Lung (tissue), 12 donors: ENCODE data around the gene ASPA. TPM values are rescaled to one million over a fixed set of nuclear protein-coding genes. Genes with fewer than 3 reads are reported as not detected.

ENCODE experiments used
- ATAC-seq: fragments of 200-7000 bp; cut with Tn5 transposase; one replicate; pipeline ENCODE4 v1.9.1; 2020; ENCODE audit warnings: moderate number of reproducible peaks; ENCODE audit not compliant: insufficient read depth, low FRiP score
- DNase-seq, 3 donors: peaks; one replicate each; pipeline ENCODE4 v3.0.0-alpha.2; 2013 to 2017
- H3K27ac ChIP-seq, 2 donors: one replicate each; pipeline ENCODE4 v1.5.1; 2013; ENCODE audit warnings: mild to moderate bottlenecking in 2 of 2, moderate library complexity in 2 of 2, control low read depth in 1 of 2, inconsistent platforms in 1 of 2, low read depth in 1 of 2, low read length in 1 of 2
- H3K27me3 ChIP-seq, 3 donors: one replicate each; pipeline ENCODE4 v1.5.1; 2013; ENCODE audit warnings: low read length in 2 of 3; ENCODE audit not compliant: control insufficient read depth in 3 of 3, insufficient read depth in 3 of 3
- H3K36me3 ChIP-seq, 4 donors: one replicate each; pipeline ENCODE4 v1.5.1; 2013; ENCODE audit warnings: low read length in 4 of 4, mild to moderate bottlenecking in 1 of 4, moderate library complexity in 1 of 4; ENCODE audit not compliant: control insufficient read depth in 4 of 4, insufficient read depth in 4 of 4
- H3K4me1 ChIP-seq, 5 donors: one replicate each; pipeline ENCODE4 v1.5.1; 2013; ENCODE audit warnings: low read length in 5 of 5, mild to moderate bottlenecking in 2 of 5, moderate library complexity in 1 of 5; ENCODE audit not compliant: control insufficient read depth in 5 of 5, insufficient read depth in 5 of 5
- H3K4me3 ChIP-seq: one replicate; pipeline ENCODE4 v1.5.1; 2013; ENCODE audit warnings: mild to moderate bottlenecking, control low read depth, moderate library complexity
- H3K9ac ChIP-seq, 2 donors: one replicate each; pipeline ENCODE4 v1.5.1; 2013; ENCODE audit warnings: low read length in 2 of 2, control low read depth in 1 of 2; ENCODE audit not compliant: insufficient read depth in 1 of 2
- H3K9me3 ChIP-seq, 4 donors: one replicate each; pipeline ENCODE4 v1.5.1; 2013; ENCODE audit warnings: low read length in 3 of 4, mild to moderate bottlenecking in 1 of 4, moderate library complexity in 1 of 4; ENCODE audit not compliant: control insufficient read depth in 4 of 4, insufficient read depth in 3 of 4
- WGBS, 2 donors: extraction: QIAGEN DNeasy Blood & Tissue Kit; methylation state at CpG; one replicate each; pipeline ENCODE4 v1.1.7; 2013; 5-methylcytosine and 5-hydroxymethylcytosine counted together
- polyA plus RNA-seq, 2 donors: library from polyadenylated mRNA; stranded (reverse); fragments of 200-250 nt; gene quantifications; one replicate each; pipeline ENCODE4 v1.2.1, GENCODE V29; 2013
- total RNA-seq, 2 donors: library from RNA; depleted of rRNA in 1 of 2; stranded (reverse); fragments of >200 nt in 1 of 2; gene quantifications; one replicate each; pipeline ENCODE4 v1.2.1, GENCODE V29; 2014 to 2021
- TF ChIP-seq, protein P1 (sequence below): IDR thresholded peaks from 2 replicates; pipeline ENCODE4 v1.5.1; 2012; ENCODE audit warnings: mild to moderate bottlenecking; ENCODE audit errors: control extremely low read depth, extremely low read depth
- donor health status: control.
- donor health status: control.
- donor health status: Bipolar disorder and iron deficiency.
- donor health status: healthy.
- donor health status: DM: yes; HTN: yes; CAD: no.

Gene ASPA
- total and polyA plus RNA-seq, 4 donors = 0.31 to 17.5 (median 1.8) TPM

GRCh38 chr17:3503285-3503684 is 27.5 kb downstream of the ASPA start:
- 71 to 89% methylated on average over 1 of the region's 1 CpG for WGBS, 2 donors
- no peak overlapping the region for H3K27ac ChIP-seq
- TF ChIP-seq, protein P1, sequence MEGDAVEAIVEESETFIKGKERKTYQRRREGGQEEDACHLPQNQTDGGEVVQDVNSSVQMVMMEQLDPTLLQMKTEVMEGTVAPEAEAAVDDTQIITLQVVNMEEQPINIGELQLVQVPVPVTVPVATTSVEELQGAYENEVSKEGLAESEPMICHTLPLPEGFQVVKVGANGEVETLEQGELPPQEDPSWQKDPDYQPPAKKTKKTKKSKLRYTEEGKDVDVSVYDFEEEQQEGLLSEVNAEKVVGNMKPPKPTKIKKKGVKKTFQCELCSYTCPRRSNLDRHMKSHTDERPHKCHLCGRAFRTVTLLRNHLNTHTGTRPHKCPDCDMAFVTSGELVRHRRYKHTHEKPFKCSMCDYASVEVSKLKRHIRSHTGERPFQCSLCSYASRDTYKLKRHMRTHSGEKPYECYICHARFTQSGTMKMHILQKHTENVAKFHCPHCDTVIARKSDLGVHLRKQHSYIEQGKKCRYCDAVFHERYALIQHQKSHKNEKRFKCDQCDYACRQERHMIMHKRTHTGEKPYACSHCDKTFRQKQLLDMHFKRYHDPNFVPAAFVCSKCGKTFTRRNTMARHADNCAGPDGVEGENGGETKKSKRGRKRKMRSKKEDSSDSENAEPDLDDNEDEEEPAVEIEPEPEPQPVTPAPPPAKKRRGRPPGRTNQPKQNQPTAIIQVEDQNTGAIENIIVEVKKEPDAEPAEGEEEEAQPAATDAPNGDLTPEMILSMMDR = no peak
- H3K9me3 ChIP-seq = no peaks in the 10 kb centered on the region
- ATAC-seq (no peak), DNase-seq (no peak)
- no peak overlapping the region for H3K9ac ChIP-seq
- H3K4me1 ChIP-seq = peaks cover 0 to 15% (median 6%) of the 10 kb centered on the region in 5 donors
- no peak overlapping the region for H3K4me3 ChIP-seq
- H3K27me3 ChIP-seq = no peaks in the 10 kb centered on the region
- H3K36me3 ChIP-seq = peaks cover 0 to 3% (median 1%) of the 10 kb centered on the region in 4 donors

DNA sequence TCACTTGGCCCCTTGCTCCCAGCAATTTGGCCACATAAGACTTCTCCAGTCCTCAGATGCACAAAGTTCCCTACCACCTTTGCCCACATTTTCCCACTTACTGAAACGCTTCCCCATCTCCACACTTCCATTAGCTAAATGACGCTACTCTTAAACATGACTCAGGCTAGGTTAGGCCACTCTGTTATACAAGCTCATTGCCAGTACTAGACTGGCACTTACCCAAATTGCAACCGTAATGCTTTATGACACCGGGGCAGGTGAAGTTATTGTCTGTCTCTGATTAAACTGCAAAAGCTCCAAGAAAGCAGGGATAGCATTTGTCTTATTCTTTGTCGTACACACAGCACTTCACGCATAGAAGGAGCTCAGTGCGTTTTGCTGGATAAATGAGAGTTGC is 29.2 kb downstream of the ASPA start:
- ATAC-seq (no peak), DNase-seq (no peak)

GRCh38 chr17:3506054-3506453 is 30.3 kb downstream of the ASPA start:
- no peak overlapping the region for H3K9ac ChIP-seq
- WGBS, 2 donors = 93 to 95% methylated on average over 2 of the region's 2 CpGs
- TF ChIP-seq, protein P1 = no peak
- H3K4me1 ChIP-seq = peaks cover 0 to 11% (median 6%) of the 10 kb centered on the region in 5 donors
- DNase-seq = no peak
- no peaks in the 10 kb centered on the region for H3K27me3 ChIP-seq
- no peak overlapping the region for H3K4me3 ChIP-seq
- no peak for ATAC-seq
- no peaks in the 10 kb centered on the region for H3K36me3 ChIP-seq
- no peak overlapping the region for H3K27ac ChIP-seq
- no peaks in the 10 kb centered on the region for H3K9me3 ChIP-seq

More for the DNA sequence above, 29.2 kb downstream of the ASPA start:
- Histone ChIP-seq H3K27me3 (no peaks in the 10 kb centered on the region), H3K4me3 (no peak overlapping the region), H3K36me3 (peaks cover 0 to 3% (median 0%) of the 10 kb centered on the region in 4 donors), H3K9me3 (no peaks in the 10 kb centered on the region), H3K27ac (no peak overlapping the region), H3K4me1 (peaks cover 0 to 11% (median 6%) of the 10 kb centered on the region in 5 donors), H3K9ac (no peak overlapping the region)
- TF ChIP-seq, protein P1 = no peak
- WGBS, 2 donors = 89 to 93% methylated on average over 7 of the region's 7 CpGs

- H3K36me3 ChIP-seq = no peaks in the 10 kb centered on the region
- ATAC-seq = no peak
- TF ChIP-seq, protein P1 = no peak
- no peak overlapping the region for H3K9ac ChIP-seq
- H3K27ac ChIP-seq = no peak overlapping the region
- 75 to 92% methylated on average over 1 of the region's 1 CpG for WGBS, 2 donors
- no peaks in the 10 kb centered on the region for H3K9me3 ChIP-seq
- H3K4me3 ChIP-seq = no peak overlapping the region
- H3K4me1 ChIP-seq = peaks cover 0 to 9% (median 6%) of the 10 kb centered on the region in 5 donors
- no peaks in the 10 kb centered on the region for H3K27me3 ChIP-seq
- peak in 2 of 3 donors; percentile 64 to 73 for DNase-seq
These were observed 31.3 kb downstream of the ASPA start for GRCh38 chr17:3507071-3507470.
